ENCODE data around the gene ASB9. TPM values are rescaled to one million over a fixed set of nuclear protein-coding genes. Genes with fewer than 3 reads are reported as not detected.
"Not testable (repeated sequence)": the region's sequence is repeated elsewhere in the genome, so short reads cannot be mapped to it uniquely, and the experiment has no call there.

Gene ASB9
- total RNA-seq, 2 donors from 2014 or later = 0.20 to 0.46 TPM

- Mint-ChIP-seq H3K9me3 (peaks cover 2% of the 10 kb centered on the region), H3K36me3 (ENCODE audit: low read depth) (peaks cover 8% of the 10 kb centered on the region), H3K27ac (no peak overlapping the region), H3K4me1 (no peaks in the 10 kb centered on the region), H3K27me3 (ENCODE audit: insufficient read depth) (peaks cover 2% of the 10 kb centered on the region), H3K4me3 (no peak overlapping the region)
- WGBS, 2 experiments (ENCODE audit: insufficient coverage in 1 of 2, insufficient read length in 1 of 2) = 85% methylated on average over 2 of the region's 2 CpGs; no CpG with 5 or more reads in 1 of the 2 experiments
- peaks cover 2% of the 10 kb centered on the region for H3K36me3 ChIP-seq (ENCODE audit: control insufficient read depth, insufficient read depth, low read length)
- TF ChIP-seq, protein P1, sequence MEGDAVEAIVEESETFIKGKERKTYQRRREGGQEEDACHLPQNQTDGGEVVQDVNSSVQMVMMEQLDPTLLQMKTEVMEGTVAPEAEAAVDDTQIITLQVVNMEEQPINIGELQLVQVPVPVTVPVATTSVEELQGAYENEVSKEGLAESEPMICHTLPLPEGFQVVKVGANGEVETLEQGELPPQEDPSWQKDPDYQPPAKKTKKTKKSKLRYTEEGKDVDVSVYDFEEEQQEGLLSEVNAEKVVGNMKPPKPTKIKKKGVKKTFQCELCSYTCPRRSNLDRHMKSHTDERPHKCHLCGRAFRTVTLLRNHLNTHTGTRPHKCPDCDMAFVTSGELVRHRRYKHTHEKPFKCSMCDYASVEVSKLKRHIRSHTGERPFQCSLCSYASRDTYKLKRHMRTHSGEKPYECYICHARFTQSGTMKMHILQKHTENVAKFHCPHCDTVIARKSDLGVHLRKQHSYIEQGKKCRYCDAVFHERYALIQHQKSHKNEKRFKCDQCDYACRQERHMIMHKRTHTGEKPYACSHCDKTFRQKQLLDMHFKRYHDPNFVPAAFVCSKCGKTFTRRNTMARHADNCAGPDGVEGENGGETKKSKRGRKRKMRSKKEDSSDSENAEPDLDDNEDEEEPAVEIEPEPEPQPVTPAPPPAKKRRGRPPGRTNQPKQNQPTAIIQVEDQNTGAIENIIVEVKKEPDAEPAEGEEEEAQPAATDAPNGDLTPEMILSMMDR (conservative IDR thresholded peaks at IDR 0.05) = no peak
- no peak overlapping the region for H3K27ac ChIP-seq (ENCODE audit: low read depth, low read length)
- H3K9ac ChIP-seq (ENCODE audit: extremely low read depth, low read length, poor library complexity, severe bottlenecking) = no peak overlapping the region
- no peak overlapping the region for H3K4me3 ChIP-seq (ENCODE audit: low read length)
- no peaks in the 10 kb centered on the region for H3K4me1 ChIP-seq (ENCODE audit: control insufficient read depth, insufficient read depth, low read length)
- DNase-seq = no peak
- H3K9me3 ChIP-seq (ENCODE audit: control insufficient read depth, low read length) = no peaks in the 10 kb centered on the region
- H3K27me3 ChIP-seq (ENCODE audit: control insufficient read depth, insufficient read depth, low read length, poor library complexity, severe bottlenecking) = no peaks in the 10 kb centered on the region
These were observed 44.6 kb upstream of the ASB9 start for GRCh38 chrX:15314472-15314871.

DNA sequence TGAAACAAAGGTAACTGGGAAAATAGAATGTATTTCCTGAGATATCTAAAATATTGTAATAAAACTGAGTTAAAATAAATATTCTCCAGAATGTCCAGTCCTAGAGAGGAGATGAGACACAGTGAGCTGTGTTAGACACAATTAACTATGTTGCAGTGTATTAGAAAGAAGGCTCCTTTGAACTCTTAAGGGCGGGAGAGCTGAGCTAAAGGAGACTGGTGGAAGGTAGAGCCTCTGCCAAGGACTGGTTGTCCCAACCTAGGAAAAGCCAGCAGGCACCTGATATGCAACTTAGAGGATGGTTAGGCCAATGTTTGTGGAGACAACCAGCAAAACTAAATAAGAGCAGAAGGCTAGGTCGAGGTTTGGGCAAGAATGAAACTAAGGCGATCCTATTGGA, 41.2 kb upstream of the ASB9 start:
- H3K4me1 ChIP-seq (ENCODE audit: control insufficient read depth, insufficient read depth, low read length) = no peaks in the 10 kb centered on the region
- Mint-ChIP-seq H3K4me3 (no peak overlapping the region), H3K9me3 (peaks cover 2% of the 10 kb centered on the region), H3K36me3 (ENCODE audit: low read depth) (no peaks in the 10 kb centered on the region), H3K4me1 (no peaks in the 10 kb centered on the region), H3K27ac (no peak overlapping the region), H3K27me3 (ENCODE audit: insufficient read depth) (peaks cover 2% of the 10 kb centered on the region)
- WGBS, 2 experiments (ENCODE audit: insufficient coverage in 1 of 2, insufficient read length in 1 of 2) = 83 to 88% methylated on average over 2 to 3 of the region's 3 CpGs
- H3K4me3 ChIP-seq (ENCODE audit: low read length) = no peak overlapping the region
- H3K27ac ChIP-seq (ENCODE audit: low read depth, low read length) = no peak overlapping the region
- no peaks in the 10 kb centered on the region for H3K27me3 ChIP-seq (ENCODE audit: control insufficient read depth, insufficient read depth, low read length, poor library complexity, severe bottlenecking)
- H3K9ac ChIP-seq (ENCODE audit: extremely low read depth, low read length, poor library complexity, severe bottlenecking) = no peak overlapping the region
- TF ChIP-seq, protein P1 (conservative IDR thresholded peaks at IDR 0.05) = no peak
- no peaks in the 10 kb centered on the region for H3K9me3 ChIP-seq (ENCODE audit: control insufficient read depth, low read length)
- H3K36me3 ChIP-seq (ENCODE audit: control insufficient read depth, insufficient read depth, low read length) = no peaks in the 10 kb centered on the region
- DNase-seq = no peak

DNA sequence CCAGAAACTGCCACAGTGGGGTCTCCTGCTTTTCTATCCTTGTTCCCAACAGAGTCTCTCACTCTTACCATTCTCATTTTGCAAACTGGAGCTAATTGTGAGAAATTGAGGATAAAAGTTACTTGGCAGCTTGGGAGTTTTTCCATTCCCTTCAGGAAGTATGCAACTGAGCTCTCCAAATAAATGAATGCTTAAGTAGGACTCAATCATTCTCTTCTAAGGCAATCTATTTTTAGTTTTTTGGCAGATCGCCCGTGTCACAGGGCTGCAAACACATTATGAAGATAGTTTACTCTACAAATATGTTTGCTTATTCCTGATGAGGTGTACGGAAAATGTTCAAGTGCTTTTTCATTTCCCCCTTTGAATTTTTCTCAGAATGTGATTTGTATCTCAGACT, 40.2 kb upstream of the ASB9 start:
- Histone ChIP-seq H3K9ac (ENCODE audit: extremely low read depth, low read length, poor library complexity, severe bottlenecking) (no peak overlapping the region), H3K9me3 (ENCODE audit: control insufficient read depth, low read length) (no peaks in the 10 kb centered on the region), H3K27ac (ENCODE audit: low read depth, low read length) (no peak overlapping the region), H3K27me3 (ENCODE audit: control insufficient read depth, insufficient read depth, low read length, poor library complexity, severe bottlenecking) (no peaks in the 10 kb centered on the region), H3K4me3 (ENCODE audit: low read length) (no peak overlapping the region), H3K36me3 (ENCODE audit: control insufficient read depth, insufficient read depth, low read length) (no peaks in the 10 kb centered on the region), H3K4me1 (ENCODE audit: control insufficient read depth, insufficient read depth, low read length) (no peaks in the 10 kb centered on the region)
- Mint-ChIP-seq H3K4me3 (no peak overlapping the region), H3K4me1 (no peaks in the 10 kb centered on the region), H3K27me3 (ENCODE audit: insufficient read depth) (peaks cover 2% of the 10 kb centered on the region), H3K9me3 (peaks cover 2% of the 10 kb centered on the region), H3K36me3 (ENCODE audit: low read depth) (no peaks in the 10 kb centered on the region), H3K27ac (no peak overlapping the region)
- TF ChIP-seq, protein P1 (conservative IDR thresholded peaks at IDR 0.05) = no peak
- no CpG with 5 or more reads among the region's 3 CpGs for WGBS, 2 experiments (ENCODE audit: insufficient coverage in 1 of 2, insufficient read length in 1 of 2)
- no peak for DNase-seq

- H3K36me3 ChIP-seq (ENCODE audit: control insufficient read depth, insufficient read depth, low read length); H3K9ac ChIP-seq (ENCODE audit: extremely low read depth, low read length, poor library complexity, severe bottlenecking); DNase-seq; H3K4me1 Mint-ChIP-seq; H3K27ac ChIP-seq (ENCODE audit: low read depth, low read length); H3K9me3 ChIP-seq (ENCODE audit: control insufficient read depth, low read length); H3K36me3 Mint-ChIP-seq (ENCODE audit: low read depth); H3K4me1 ChIP-seq (ENCODE audit: control insufficient read depth, insufficient read depth, low read length); H3K27me3 Mint-ChIP-seq (ENCODE audit: insufficient read depth); H3K9me3 Mint-ChIP-seq; H3K4me3 Mint-ChIP-seq; H3K4me3 ChIP-seq (ENCODE audit: low read length); H3K27ac Mint-ChIP-seq; H3K27me3 ChIP-seq (ENCODE audit: control insufficient read depth, insufficient read depth, low read length, poor library complexity, severe bottlenecking): not testable (repeated sequence)
- WGBS, 2 experiments (ENCODE audit: insufficient coverage in 1 of 2, insufficient read length in 1 of 2) = 100% methylated on average over 2 of the region's 3 CpGs; no CpG with 5 or more reads in 1 of the 2 experiments
These were observed 36.0 kb upstream of the ASB9 start for GRCh38 chrX:15305899-15306298.
